Measurements from ENCODE around the gene PVALEF.

Gene PVALEF

DNA sequence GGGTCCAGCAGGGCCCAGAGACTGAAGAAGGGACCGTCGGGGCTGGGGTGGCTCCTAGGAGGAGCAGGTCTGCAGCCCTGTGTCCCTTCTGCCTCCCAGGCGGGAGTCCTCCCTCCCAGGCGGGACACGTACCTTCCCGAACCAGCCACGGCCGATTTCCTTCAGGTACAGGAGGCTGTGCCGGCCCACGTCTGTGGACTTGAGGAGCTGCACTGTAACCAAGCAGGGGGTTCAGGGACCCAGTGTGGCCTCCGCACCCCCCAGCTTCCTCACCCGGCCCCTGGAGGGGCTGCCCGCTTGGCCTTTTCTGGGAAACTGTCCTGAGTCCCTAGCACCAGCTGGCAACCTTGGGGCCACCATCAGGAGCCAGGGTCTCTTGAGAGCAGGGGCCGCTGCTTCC lies 37.0 kb upstream of the PVALEF start:
- no peak for DNase-seq (ENCODE audit: extremely low spot score, insufficient read length, low read depth)
- FAIRE-seq: no peak

DNA sequence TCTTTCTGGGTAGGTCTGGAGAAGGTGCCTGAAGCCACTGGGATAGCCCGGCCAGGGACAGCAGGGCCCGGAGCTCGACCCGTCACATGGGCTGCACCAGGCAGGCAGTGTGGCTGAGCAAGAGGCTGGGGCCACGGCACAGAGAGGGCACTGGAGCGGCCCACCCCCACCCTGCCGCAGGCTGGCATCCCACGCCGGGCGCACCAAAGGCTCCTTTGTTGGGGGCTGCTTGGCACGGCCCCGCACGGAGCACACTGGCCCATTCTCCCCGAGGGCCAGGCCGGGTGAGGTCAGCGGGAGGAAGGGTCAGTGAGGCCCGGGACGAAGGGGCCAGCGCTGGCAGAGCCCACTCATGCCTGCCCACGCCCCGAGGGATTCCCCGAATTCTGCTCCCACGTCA lies 36.5 kb upstream of the PVALEF start:
- FAIRE-seq (no peak), DNase-seq (ENCODE audit: extremely low spot score, insufficient read length, low read depth) (no peak)

DNA sequence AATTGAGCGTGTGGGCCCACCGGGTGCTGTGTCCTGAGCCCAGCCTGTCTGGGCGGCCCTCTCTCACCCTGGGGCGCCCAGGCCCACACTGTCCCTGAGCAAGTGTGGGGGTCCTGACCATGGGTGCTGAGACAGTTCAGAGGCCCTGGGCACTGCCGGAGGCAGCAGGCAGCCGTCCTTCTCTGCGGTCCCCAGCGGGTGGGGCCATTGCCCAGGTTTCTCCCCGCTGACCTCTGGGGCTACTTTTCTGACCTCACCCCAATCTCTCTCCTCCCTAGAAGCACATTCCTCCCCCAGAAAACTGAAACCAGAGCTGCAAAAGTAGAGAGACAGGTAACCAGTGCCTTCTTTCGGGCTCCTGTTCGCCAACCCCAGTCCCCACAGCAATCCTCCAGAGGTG lies 36.0 kb upstream of the PVALEF start:
- FAIRE-seq: no peak
- DNase-seq (ENCODE audit: extremely low spot score, insufficient read length, low read depth): no peak

DNA sequence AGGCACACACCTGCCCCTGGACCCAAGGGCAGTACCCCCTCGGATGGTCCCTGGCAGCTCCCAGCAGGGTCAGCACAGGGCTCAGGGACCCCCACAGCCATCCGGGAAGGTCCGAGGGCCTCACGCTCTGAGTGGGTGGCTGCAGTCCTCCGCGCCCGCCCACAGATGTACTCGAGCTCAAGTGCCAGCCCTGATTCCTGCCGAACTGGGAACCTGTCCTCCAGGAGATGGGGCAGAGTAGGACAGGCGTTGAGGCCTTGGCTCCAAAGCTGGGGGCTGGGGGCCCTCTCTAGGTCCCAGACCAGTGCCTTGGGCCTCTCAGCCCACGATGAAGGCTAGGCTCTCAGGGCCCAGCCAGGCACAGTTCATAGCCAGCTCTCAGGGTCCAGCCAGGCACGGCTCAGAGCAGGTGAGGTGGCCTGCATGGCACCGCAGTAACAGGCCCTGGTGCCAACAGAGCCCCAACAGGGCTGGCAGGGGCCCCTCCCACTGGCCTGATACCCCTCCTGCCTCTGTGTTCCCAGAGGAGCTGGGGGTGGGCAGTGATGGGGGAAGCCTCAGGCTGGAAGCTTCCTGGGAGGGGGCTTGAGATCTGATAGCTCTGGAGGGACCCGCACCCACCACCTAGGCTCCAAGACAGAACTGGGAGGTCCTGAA lies 35.5 kb upstream of the PVALEF start:
- FAIRE-seq (no peak), DNase-seq (ENCODE audit: extremely low spot score, insufficient read length, low read depth) (no peak)

DNA sequence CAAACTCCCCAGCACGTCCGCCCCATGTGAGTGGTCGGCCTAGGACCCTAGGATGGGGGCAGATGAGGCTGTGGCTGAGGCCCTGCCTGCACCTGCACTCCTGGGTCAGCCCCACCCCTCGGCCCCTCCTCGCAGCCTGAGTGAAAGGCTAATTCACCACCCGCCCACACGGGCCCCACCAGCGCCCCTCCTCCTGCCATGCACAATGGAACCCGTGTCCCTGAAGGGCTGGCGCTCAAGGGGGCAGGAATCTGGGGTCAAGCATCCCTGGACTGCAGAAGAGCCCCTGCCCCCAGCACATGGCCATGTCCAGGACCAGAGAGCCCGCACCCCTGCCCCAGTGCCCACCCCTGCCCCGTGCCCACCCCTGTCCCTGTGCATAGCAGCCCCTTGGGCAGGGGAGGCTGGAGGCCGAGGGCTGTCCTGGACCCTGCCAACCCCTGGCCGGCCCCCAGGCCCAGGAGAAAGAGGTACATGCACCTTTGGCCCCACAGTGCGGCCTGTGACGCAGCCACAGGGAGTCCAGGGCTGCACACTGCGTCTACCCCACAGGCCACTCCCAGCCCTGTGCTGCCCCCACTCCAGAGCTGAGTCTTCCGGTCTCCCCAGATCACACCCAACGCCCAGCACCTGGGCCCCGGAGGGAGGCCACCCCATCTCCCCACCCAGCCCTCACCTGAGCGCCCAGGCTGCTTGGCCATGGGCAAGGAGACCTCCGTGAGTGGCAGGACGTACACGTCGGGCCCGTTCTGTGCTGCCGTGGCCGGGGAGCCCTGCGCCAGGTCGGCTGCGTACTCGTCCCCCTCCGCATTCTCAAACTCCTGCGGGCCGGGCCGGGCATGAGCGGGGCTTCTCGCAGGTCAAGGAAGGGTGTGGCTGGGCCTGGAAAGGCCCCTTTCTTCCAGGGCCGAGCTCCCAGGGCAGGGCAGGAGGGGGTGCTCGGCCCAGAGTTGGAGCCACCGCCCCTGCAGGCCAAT lies 34.6 kb upstream of the PVALEF start:
- DNase-seq (ENCODE audit: extremely low spot score, insufficient read length, low read depth) (no peak), FAIRE-seq (no peak)

DNA sequence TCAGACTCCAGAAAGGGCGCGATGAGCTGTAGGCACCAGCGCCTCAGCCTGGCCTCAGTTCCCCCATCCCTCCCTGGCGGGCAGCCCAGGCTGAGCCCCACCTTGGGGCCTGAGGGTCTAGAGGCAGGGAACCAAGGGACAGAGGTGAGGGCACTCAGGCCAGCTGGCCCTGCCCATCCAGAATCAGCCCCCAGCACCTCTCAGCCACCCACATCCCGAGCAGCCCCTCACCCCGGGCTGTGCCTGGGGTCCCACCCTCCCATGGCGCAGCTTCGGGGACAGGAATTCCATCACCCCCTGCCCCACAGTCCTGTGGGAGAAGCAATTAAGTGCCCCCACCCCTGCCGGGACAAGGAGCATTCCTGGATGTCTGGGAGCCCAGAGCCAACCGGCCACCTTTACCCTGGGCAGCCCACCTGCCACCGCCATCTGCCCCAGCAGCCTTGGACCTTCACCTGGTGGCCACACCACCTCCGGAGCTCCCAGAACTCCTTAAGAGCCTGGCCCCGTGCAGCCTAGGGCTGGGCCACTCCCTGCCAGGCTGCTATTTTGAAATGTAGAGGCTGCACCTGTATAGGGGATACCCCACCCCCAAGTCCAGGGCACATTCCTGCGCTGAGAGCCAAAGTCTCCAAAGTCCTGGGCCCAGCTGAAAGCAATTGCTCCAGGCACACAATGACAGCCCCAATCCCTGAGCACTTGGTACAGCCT lies 33.7 kb upstream of the PVALEF start:
- no peak for DNase-seq (ENCODE audit: extremely low spot score, insufficient read length, low read depth)
- no peak for FAIRE-seq

DNA sequence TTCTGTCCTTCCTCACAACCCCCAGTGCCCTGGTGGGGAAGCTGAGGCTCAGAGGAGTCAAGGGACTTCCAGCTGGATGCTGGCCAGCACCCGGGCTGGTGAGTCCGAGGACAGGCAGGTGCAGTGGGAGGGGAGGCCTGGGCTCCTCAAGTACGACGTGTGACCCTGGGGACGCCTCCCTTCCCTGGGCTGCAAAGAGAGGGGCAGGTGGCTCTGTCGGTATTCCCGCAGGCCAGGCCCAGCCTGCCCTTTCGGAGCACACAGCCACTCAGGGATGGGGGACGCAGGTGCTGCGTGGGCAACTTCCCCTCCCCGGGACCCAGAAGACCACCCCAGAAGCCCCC lies 33.1 kb upstream of the PVALEF start:
- FAIRE-seq: no peak
- DNase-seq (ENCODE audit: extremely low spot score, insufficient read length, low read depth): no peak

DNA sequence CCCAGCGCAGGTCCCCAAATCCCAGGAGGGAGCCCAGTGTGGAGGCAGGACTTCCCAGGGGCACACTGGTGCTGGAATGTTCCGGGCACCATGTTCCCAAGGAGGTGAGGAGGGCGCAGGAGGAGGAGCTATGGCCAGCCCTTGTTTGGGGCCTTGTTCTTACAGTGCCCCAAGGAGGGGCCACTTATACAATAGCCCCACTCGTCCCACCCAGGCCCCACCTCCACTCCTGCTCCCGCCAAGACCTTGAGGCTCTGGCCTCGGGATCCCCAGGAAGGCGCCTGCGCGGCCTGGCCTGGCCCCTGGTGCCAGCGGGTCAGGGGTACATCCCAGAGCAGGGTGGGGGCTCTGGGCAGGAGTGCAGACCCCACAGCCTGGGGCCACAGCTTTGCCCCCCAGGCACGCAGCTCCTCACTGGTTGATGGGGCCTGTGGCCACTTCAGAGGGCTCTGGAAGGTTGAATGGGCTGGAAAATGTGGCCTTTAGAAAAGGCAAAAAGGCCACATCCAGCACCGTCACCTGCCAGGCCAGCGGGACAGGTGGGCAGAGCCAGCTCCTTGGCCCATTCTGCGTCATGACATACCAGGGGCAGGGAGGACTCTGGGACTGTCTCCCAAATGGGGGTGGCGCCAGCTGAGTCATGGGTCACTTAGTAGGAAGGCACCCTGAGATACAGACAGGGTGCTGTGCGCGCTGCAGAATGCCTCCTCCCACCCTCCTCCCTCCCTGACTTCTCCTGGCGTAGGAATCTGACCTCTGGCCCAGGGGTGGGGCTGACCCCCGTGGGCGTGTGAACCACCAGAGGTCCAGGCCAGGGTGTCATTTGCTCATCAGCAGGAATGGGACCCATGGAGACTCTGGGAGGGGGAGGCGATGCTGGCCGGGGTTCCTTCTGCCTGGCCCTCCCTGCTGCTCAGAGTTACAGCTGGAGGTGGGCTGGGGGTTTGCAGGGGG lies 32.3 kb upstream of the PVALEF start:
- FAIRE-seq (no peak), DNase-seq (ENCODE audit: extremely low spot score, insufficient read length, low read depth) (no peak)

DNA sequence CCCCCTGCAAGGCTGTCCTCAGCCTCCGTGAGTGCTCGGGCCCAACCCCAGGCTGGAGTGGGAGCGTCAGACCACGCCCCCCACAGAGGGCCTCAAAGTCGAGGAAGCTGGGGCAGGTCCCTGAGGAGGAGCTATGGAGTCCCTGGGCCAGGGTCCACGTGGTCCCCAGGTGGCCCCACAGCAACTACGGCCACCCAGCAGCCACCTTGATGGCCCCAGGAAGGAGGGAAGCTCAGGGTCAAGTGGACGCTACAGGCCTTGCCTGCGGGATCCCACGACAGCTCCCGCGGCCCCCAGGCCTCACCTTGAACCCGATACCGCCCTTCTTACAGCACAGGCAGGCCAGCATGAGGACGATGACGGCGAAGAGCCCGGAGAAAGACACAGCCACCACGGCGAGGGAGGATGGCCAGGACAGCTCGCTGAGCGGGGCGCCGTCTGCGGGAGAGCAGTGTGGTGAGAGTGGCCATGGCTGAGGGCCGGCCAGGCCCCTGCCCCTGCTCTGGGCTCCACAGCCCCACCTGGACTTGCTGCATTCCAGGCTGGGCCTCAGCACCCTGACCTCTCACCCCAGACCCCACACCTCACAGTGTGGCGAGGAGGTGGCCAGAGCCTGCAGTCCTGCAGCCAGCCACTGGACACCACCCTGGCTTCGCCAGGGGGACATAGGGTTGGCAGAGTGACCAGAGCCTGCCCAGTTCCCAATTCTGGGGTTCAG lies 31.1 kb upstream of the PVALEF start:
- FAIRE-seq (no peak), DNase-seq (ENCODE audit: extremely low spot score, insufficient read length, low read depth) (no peak)

DNA sequence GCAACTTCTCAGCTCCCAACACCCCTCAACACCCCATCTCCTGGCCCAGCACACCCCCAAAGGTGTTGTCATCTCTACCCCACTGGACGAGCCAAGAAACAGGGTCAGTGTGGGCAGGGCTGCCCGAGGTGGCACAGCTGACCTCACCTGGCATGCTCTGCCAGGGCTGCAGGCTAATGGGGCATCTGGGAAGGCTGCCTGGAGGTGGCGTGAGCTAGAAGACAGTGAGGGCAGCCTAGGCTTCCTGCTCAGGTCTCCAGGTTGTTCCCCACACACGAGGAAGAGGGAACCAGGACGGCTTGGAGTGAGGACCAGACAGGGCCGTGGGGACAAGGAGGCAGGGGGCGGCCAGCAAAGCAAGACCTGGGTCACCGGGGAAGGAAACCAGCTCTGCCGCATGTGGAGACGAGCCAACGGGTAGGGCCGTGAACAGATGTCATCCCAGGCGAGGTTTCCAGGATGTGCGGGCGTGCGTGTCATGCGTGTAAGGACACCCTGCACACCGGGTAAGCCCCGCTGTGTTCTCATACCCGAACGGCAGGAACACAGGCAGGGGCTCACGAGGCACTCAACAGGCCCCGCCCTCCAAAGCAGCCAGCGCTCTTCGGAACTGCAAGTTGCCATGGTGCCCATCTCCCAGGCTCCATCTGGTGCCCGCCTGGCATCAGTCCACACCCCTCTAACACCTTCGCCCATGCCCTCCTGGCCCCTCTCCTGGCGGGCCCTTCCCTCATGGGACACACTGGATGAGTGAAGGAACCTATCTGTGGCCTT lies 29.6 kb upstream of the PVALEF start:
- no peak for DNase-seq (ENCODE audit: extremely low spot score, insufficient read length, low read depth)

DNA sequence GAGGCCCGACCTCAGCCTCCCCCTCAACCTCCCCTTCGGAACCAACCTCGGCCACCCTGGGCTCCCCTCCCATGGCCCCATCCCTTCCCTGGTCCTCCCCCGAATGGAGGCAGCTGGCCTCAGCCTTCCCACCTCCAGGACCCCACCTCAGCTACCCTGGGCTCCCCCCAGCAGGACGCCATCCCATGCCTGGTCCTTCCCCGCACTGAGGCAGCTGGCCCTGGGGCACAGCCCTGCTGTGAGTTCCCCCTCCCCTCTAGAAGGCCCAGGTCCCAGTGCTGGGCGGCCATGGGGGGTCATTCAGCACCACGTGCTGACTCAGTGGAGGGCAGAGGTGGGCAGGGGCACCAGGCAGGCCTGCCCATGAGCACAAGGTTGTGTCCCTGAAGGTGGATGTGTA lies 28.9 kb upstream of the PVALEF start:
- DNase-seq (ENCODE audit: extremely low spot score, insufficient read length, low read depth) (no peak), FAIRE-seq (no peak)

More for the DNA sequence above, 29.6 kb upstream of the PVALEF start:
- FAIRE-seq: no peak

DNA sequence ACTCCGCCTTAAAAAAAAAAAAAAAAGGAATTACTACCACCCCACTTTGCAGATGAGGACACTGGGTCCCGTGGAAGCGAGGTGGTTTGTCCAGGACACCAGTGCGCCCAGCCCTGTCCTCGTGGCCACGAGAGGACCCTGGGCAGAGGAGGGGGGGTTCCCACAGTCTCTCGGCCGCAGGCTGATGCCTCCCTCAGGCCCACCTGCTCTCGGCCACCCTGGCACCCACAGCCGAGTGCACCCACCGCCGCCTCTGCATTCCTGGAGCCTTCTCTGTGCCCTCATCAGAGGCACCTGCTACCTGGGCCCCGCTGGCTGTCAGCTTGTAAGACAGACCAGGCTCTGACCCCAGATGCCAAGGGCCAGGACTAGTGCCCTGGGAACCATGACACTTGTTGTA lies 28.1 kb upstream of the PVALEF start:
- DNase-seq (ENCODE audit: extremely low spot score, insufficient read length, low read depth): no peak
- FAIRE-seq: no peak

DNA sequence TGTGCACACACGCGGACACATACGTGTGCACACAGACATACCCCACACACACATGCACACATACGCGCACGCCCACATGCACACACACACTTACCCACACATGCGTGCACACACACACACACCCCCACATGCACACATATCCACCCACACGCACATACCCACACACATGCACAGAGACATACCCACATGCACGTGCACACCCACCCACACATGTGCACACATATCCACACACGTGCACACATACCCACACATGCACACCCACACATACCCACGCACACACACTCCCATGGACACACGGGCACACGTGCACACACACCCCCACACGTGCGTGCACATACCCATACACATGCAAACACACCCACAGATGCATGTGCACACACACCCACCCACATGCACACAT lies 27.2 kb upstream of the PVALEF start:
- DNase-seq (ENCODE audit: extremely low spot score, insufficient read length, low read depth) (no peak), FAIRE-seq (no peak)

DNA sequence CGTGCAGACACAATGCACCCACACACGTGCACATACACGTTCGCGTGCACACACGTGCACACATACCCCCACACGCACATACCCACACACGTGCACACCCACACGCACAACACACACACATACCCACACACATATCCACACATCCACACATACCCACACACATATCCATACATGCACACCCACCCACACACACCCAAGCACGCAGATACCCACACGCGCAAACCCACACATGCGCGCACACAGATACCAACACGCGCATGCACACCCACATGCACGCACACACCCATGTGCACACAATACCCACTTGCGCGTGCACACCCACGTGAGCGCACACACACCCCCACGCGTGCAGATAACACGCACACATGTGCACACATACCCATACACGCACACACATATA lies 26.8 kb upstream of the PVALEF start:
- FAIRE-seq: no peak
- DNase-seq (ENCODE audit: extremely low spot score, insufficient read length, low read depth): no peak

DNA sequence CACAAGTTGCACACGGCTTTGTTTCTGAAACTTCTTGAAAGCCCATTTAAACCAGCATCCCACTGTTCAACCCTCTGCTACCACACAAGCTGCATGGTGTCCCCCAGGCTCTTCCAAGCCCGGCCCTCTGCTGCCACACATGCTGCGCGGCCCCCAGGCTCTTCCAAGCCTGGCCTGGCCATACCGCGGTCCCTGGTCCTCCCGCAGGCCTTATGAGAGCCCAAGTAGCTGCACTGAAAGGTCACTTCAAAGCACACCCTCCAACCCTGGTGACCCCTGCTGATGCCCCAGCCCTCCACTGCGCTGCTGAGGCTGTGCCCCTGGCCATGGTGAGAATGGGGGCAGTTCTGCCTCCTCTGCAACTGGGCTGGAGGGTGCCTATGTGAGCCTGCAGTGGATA lies 25.9 kb upstream of the PVALEF start:
- FAIRE-seq (no peak), DNase-seq (ENCODE audit: extremely low spot score, insufficient read length, low read depth) (no peak)

DNA sequence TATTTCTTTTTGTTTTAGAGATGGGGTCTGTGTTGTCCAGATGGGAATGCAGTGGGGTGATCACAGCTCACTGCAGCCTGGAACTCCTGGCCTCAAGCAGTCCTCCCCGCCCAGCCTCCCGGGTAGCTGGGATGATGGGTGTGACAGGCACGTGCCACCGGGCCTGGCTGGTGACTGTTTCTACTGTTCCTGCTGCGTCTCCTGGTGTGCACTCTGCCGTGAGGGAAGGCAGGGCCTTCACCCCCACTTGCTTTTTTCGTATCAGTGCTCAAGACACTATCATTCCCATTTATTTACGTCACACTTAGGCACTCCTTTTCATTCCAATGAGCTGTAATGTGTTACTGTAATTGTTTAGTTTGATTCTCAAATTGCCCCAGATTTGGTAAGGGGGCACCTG lies 25.3 kb upstream of the PVALEF start:
- FAIRE-seq: no peak
- no peak for DNase-seq (ENCODE audit: extremely low spot score, insufficient read length, low read depth)

DNA sequence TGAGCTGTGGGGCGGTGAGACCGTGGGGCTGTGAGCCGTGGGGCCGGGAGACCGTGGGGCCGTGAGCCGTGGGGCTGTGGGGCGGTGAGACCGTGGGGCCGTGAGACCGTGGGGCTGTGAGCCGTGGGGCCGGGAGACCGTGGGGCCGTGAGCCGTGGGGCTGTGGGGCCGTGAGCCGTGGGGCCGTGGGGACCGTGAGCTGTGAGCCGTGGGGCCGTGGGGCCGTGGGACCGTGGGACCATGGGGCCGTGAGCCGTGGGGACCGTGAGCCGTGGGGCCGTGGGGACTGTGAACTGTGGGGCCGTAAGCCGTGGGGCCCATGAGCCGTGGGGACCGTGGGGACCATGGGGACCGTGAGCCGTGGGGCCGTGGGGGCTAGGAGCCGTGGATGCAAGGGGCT lies 24.6 kb upstream of the PVALEF start:
- no peak for DNase-seq (ENCODE audit: extremely low spot score, insufficient read length, low read depth)
- no peak for FAIRE-seq

DNA sequence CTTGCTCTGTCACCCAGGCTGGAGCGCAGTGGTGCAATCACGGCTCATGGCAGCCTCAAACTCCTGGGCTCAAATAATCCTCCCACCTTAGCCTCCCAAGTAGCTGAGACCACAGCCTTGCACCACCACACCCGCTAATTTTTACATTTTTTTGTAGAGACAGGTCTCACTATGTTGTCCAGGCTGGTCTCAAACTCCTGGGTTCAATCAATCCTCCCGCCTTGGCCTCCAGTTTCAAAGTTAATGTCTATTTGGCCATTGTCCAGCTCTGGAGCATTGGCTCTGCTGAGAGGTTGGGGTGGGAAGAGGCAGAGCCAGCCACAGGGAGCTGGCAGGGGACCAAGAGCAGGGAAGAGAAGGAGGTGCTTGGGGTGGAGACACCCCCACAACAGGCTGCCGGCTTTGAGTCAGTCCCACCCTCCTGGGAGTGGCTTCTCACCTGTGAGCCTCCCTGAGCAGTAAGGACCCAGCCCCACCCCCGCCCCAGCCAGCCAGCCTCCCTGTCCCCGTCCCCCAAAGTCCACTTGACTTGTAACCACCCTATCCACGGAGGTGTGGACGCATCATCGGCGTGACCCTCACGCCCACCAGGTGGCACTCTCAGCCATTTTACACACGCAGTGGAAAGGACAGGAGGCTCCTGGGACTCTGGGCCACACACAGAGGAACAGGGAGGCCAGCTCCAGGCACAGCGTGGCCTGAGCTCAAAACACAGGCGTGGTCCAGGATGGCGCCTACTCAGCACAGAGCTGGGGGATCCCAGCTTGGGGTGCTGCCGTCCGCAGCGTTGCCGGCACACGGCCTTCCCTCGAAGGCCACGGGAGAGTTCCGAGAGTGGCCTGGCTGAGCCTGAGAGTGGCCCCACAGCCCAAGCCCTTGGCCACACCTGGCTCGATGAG lies 22.8 kb upstream of the PVALEF start:
- peak; percentile 53 for DNase-seq (ENCODE audit: extremely low spot score, insufficient read length, low read depth)
- FAIRE-seq: peak; percentile 58

Measured in GM18507 (cell line).